ENCODE results near the gene TNFRSF1A.
"Not testable (repeated sequence)": the region's sequence is repeated elsewhere in the genome, so short reads cannot be mapped to it uniquely, and the experiment has no call there.

TNFRSF1A gene

DNA sequence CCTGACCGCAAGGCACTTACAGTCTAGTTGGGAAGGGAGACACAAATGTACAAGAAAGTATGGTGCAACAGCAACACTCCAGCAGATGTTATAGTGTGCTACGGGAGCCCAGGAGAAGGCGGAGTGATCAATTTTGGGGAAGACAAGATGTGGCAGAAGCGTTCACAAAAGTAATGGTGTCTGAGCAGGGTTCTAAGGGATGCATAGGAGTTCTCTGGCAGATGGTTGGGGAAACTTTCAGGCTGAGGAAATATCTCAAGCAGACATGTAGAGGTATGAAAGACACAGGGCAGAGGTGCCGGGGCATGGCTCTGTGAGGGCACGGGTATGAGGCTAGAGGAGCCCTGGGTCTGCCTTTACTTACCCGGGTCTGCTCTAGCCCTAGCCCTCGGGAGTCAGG, 5.1 kb upstream of the TNFRSF1A start:
- no peak overlapping the region for H3K4ac ChIP-seq (ENCODE audit: low read length)
- H3K9me3 ChIP-seq (replicated peaks in 1 of 2; ENCODE audit: control insufficient read depth in 2 of 2, insufficient read depth in 1 of 2, low read depth in 1 of 2, low read length in 2 of 2) = peaks cover 1 to 7% of the 10 kb centered on the region in 2 donors
- H3K9ac ChIP-seq (ENCODE audit: low read depth, low read length, poor library complexity) = no peak overlapping the region
- H3K18ac ChIP-seq (ENCODE audit: low read length) = no peak overlapping the region
- no peak for DNase-seq (ENCODE audit: low spot score)
- no peak overlapping the region for H2BK12ac ChIP-seq (ENCODE audit: low read length)
- no peak overlapping the region for H3K14ac ChIP-seq (ENCODE audit: low read length)
- no peak overlapping the region for H2AK5ac ChIP-seq (ENCODE audit: low read depth, low read length)
- H3K23ac ChIP-seq (ENCODE audit: low read depth, low read length, poor library complexity) = no peak overlapping the region
- H3K4me2 ChIP-seq (ENCODE audit: insufficient read depth, low read length, poor library complexity, severe bottlenecking) = no peak overlapping the region
- peaks cover 10 to 13% of the 10 kb centered on the region in 2 donors for H3K4me1 ChIP-seq (ENCODE audit: control insufficient read depth in 2 of 2, insufficient read depth in 1 of 2, low read depth in 1 of 2, low read length in 2 of 2)
- H3K27ac ChIP-seq (replicated peaks; ENCODE audit: low read length) = no peak overlapping the region
- no peak overlapping the region for H2BK120ac ChIP-seq (ENCODE audit: low read depth, low read length)
- H2BK5ac ChIP-seq (ENCODE audit: low read length) = no peak overlapping the region
- no peaks in the 10 kb centered on the region for H3K79me1 ChIP-seq (ENCODE audit: low read depth, low read length)
- peak overlapping the region; percentile 41 for H2AFZ ChIP-seq (ENCODE audit: low read length)
- peak overlapping the region; percentile 86 for H2BK15ac ChIP-seq (ENCODE audit: low read length)
- no peak overlapping the region for H4K91ac ChIP-seq (ENCODE audit: low read depth, low read length, poor library complexity)
- H3K4me3 ChIP-seq (ENCODE audit: low read length in 2 of 2) = no peak overlapping the region
- no peaks in the 10 kb centered on the region for H3K27me3 ChIP-seq (ENCODE audit: control insufficient read depth in 3 of 3, insufficient read depth in 3 of 3, low read depth in 1 of 3, low read length in 3 of 3)
- WGBS, 2 donors (ENCODE audit: extremely low coverage in 2 of 2, insufficient read length in 2 of 2, insufficient replicate concordance in 1 of 2) = no CpG with 5 or more reads among the region's 8 CpGs
- H4K8ac ChIP-seq (ENCODE audit: low read depth, low read length) = no peak overlapping the region
- H3K36me3 ChIP-seq (replicated peaks in 1 of 2; ENCODE audit: control insufficient read depth in 2 of 2, insufficient read depth in 2 of 2, low read length in 2 of 2) = no peaks in the 10 kb centered on the region

DNA sequence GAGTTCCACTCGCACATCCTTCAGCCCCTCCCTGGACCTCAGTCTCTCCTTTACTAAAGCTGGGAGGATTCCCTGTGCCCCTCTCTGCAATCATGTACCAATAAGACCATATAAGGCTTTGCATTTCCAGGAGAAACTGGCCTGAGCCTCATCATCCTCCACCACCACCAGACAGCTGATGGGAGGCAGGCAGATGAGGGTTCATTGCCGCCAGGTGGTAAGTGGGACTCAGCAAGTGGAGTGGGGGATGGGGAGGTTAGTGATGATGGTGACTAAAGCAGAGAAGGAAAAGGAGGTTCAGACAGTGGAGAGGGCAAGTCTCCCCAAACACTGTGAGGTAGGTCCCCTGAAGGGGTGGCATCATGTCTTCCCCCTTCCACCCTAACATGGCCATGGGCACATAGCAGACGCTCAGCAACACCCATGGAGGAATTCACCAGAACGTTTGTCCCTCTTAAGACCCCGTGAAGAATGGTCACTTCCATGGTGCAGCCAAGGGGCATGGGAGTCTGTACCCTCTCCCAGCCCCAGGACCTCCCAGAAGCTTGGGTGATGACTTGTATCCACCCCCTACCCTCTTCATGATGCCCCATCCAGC, 4.5 kb upstream of the TNFRSF1A start:
- Histone ChIP-seq H3K4me2 (ENCODE audit: insufficient read depth, low read length, poor library complexity, severe bottlenecking) (no peak overlapping the region), H3K36me3 (replicated peaks in 1 of 2; ENCODE audit: control insufficient read depth in 2 of 2, insufficient read depth in 2 of 2, low read length in 2 of 2) (no peaks in the 10 kb centered on the region), H3K27me3 (ENCODE audit: control insufficient read depth in 3 of 3, insufficient read depth in 3 of 3, low read depth in 1 of 3, low read length in 3 of 3) (no peaks in the 10 kb centered on the region), H2BK15ac (ENCODE audit: low read length) (no peak overlapping the region), H3K4me1 (ENCODE audit: control insufficient read depth in 2 of 2, insufficient read depth in 1 of 2, low read depth in 1 of 2, low read length in 2 of 2) (peaks cover 10 to 13% of the 10 kb centered on the region in 2 donors), H3K4ac (ENCODE audit: low read length) (no peak overlapping the region), H3K27ac (replicated peaks; ENCODE audit: low read length) (no peak overlapping the region), H3K14ac (ENCODE audit: low read length) (no peak overlapping the region), H3K9ac (ENCODE audit: low read depth, low read length, poor library complexity) (peak overlapping the region; percentile 74), H2AK5ac (ENCODE audit: low read depth, low read length) (no peak overlapping the region), H3K4me3 (ENCODE audit: low read length in 2 of 2) (no peak overlapping the region), H2BK5ac (ENCODE audit: low read length) (no peak overlapping the region), H3K23ac (ENCODE audit: low read depth, low read length, poor library complexity) (no peak overlapping the region), H2BK12ac (ENCODE audit: low read length) (no peak overlapping the region), H3K18ac (ENCODE audit: low read length) (peak overlapping the region; percentile 32), H4K91ac (ENCODE audit: low read depth, low read length, poor library complexity) (no peak overlapping the region), H3K79me1 (ENCODE audit: low read depth, low read length) (no peaks in the 10 kb centered on the region), H2BK120ac (ENCODE audit: low read depth, low read length) (no peak overlapping the region), H2AFZ (ENCODE audit: low read length) (no peak overlapping the region), H4K8ac (ENCODE audit: low read depth, low read length) (no peak overlapping the region), H3K9me3 (replicated peaks in 1 of 2; ENCODE audit: control insufficient read depth in 2 of 2, insufficient read depth in 1 of 2, low read depth in 1 of 2, low read length in 2 of 2) (peaks cover 1 to 7% of the 10 kb centered on the region in 2 donors)
- no peak for DNase-seq (ENCODE audit: low spot score)
- no CpG with 5 or more reads among the region's 5 CpGs for WGBS, 2 donors (ENCODE audit: extremely low coverage in 2 of 2, insufficient read length in 2 of 2, insufficient replicate concordance in 1 of 2)

DNA sequence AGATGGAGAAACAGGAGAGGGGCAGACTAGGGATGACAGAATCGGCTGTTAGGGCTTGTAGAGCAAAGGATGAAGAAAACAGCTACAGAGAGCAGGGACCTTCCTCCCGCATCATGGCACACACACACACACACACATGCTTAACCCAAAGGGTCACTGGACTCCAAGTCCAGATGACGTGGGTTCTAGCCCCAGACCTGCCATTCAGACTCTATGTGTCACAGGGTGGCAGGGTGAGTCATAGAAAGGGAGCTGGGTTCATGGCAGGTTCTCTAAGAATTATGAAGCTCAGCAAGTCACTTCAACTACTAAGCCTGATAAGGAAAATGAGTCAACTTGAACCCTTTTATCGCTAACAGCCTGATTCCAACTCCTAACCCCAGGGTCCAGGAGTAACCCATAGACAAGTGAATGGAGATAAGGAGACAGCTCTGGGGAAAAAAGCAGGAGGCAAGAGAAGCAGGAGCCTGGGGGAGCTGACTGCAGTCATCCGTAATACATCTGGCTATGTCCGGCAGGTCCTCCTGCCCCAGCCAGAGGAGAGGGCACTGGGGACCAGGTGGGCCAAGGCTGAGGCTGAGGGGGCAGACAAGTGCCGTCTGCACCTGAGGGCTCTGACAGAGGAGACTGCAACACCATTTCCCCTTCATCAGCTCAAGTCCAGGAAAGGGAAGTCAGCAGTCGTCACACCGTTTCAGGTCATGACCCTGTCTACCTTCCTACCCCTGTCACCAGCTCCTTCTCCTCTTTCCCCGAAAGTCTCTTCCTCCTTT, 3.6 kb upstream of the TNFRSF1A start:
- no peak overlapping the region for H3K23ac ChIP-seq (ENCODE audit: low read depth, low read length, poor library complexity)
- no peak overlapping the region for H2BK5ac ChIP-seq (ENCODE audit: low read length)
- DNase-seq (ENCODE audit: low spot score) = no peak
- no peak overlapping the region for H2BK15ac ChIP-seq (ENCODE audit: low read length)
- H3K4ac ChIP-seq (ENCODE audit: low read length) = no peak overlapping the region
- no peak overlapping the region for H3K27ac ChIP-seq (replicated peaks; ENCODE audit: low read length)
- no peak overlapping the region for H4K8ac ChIP-seq (ENCODE audit: low read depth, low read length)
- H4K91ac ChIP-seq (ENCODE audit: low read depth, low read length, poor library complexity) = no peak overlapping the region
- H2AK5ac ChIP-seq (ENCODE audit: low read depth, low read length) = no peak overlapping the region
- H3K14ac ChIP-seq (ENCODE audit: low read length) = no peak overlapping the region
- H3K18ac ChIP-seq (ENCODE audit: low read length) = no peak overlapping the region
- H3K9ac ChIP-seq (ENCODE audit: low read depth, low read length, poor library complexity) = peak overlapping the region; percentile 31
- no peak overlapping the region for H3K4me3 ChIP-seq (ENCODE audit: low read length in 2 of 2)
- no peak overlapping the region for H2BK12ac ChIP-seq (ENCODE audit: low read length)
- H3K9me3 ChIP-seq (replicated peaks in 1 of 2; ENCODE audit: control insufficient read depth in 2 of 2, insufficient read depth in 1 of 2, low read depth in 1 of 2, low read length in 2 of 2) = peaks cover 1 to 7% of the 10 kb centered on the region in 2 donors
- no peaks in the 10 kb centered on the region for H3K36me3 ChIP-seq (replicated peaks in 1 of 2; ENCODE audit: control insufficient read depth in 2 of 2, insufficient read depth in 2 of 2, low read length in 2 of 2)
- H2AFZ ChIP-seq (ENCODE audit: low read length) = no peak overlapping the region
- H2BK120ac ChIP-seq (ENCODE audit: low read depth, low read length) = no peak overlapping the region
- H3K27me3 ChIP-seq (ENCODE audit: control insufficient read depth in 3 of 3, insufficient read depth in 3 of 3, low read depth in 1 of 3, low read length in 3 of 3) = no peaks in the 10 kb centered on the region
- H3K4me2 ChIP-seq (ENCODE audit: insufficient read depth, low read length, poor library complexity, severe bottlenecking) = no peak overlapping the region
- no CpG with 5 or more reads among the region's 10 CpGs for WGBS, 2 donors (ENCODE audit: extremely low coverage in 2 of 2, insufficient read length in 2 of 2, insufficient replicate concordance in 1 of 2)
- H3K4me1 ChIP-seq (ENCODE audit: control insufficient read depth in 2 of 2, insufficient read depth in 1 of 2, low read depth in 1 of 2, low read length in 2 of 2) = peaks cover 10 to 18% of the 10 kb centered on the region in 2 donors
- peaks cover 2% of the 10 kb centered on the region for H3K79me1 ChIP-seq (ENCODE audit: low read depth, low read length)

DNA sequence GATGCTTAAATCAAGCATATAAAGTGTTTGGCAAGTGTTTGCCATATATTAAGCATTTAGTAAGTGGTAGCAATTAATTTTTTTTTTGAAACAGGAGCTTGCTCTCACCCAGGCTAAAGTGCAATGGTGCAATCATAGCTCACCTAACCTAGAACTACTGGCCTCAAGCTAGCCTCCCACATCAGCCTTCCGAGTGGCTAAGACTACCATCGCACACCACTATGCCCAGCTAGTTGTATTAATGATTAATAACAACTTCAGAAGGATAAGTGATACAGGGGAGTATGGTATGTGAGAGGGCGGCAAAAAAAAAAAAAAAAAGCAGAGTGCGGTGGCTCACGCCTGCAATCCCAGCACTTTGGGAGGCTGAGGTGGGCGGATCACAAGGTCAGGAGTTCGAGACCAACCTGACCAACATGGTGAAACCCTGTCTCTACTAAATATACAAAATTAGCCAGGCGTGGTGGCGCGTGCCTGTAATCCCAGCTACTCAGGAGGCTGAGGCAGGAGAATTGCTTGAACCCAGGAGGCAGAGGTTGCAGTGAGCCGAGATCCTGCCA, 2.3 kb upstream of the TNFRSF1A start:
- not testable (repeated sequence) for H3K9ac ChIP-seq (ENCODE audit: low read depth, low read length, poor library complexity); H3K4me2 ChIP-seq (ENCODE audit: insufficient read depth, low read length, poor library complexity, severe bottlenecking); H2BK5ac ChIP-seq (ENCODE audit: low read length); H3K4ac ChIP-seq (ENCODE audit: low read length); H4K91ac ChIP-seq (ENCODE audit: low read depth, low read length, poor library complexity); H2BK12ac ChIP-seq (ENCODE audit: low read length); H4K8ac ChIP-seq (ENCODE audit: low read depth, low read length); H3K27ac ChIP-seq (replicated peaks; ENCODE audit: low read length); H2AFZ ChIP-seq (ENCODE audit: low read length); DNase-seq (ENCODE audit: low spot score); H2BK120ac ChIP-seq (ENCODE audit: low read depth, low read length); H3K9me3 ChIP-seq (replicated peaks in 1 of 2; ENCODE audit: control insufficient read depth in 2 of 2, insufficient read depth in 1 of 2, low read depth in 1 of 2, low read length in 2 of 2); H3K4me3 ChIP-seq (ENCODE audit: low read length in 2 of 2); H3K79me1 ChIP-seq (ENCODE audit: low read depth, low read length); H3K23ac ChIP-seq (ENCODE audit: low read depth, low read length, poor library complexity); H3K36me3 ChIP-seq (replicated peaks in 1 of 2; ENCODE audit: control insufficient read depth in 2 of 2, insufficient read depth in 2 of 2, low read length in 2 of 2); H3K14ac ChIP-seq (ENCODE audit: low read length); H3K27me3 ChIP-seq (ENCODE audit: control insufficient read depth in 3 of 3, insufficient read depth in 3 of 3, low read depth in 1 of 3, low read length in 3 of 3); H2AK5ac ChIP-seq (ENCODE audit: low read depth, low read length)
- WGBS, 2 donors (ENCODE audit: extremely low coverage in 2 of 2, insufficient read length in 2 of 2, insufficient replicate concordance in 1 of 2) = no CpG with 5 or more reads among the region's 11 CpGs
- peak overlapping the region; percentile 6 for H2BK15ac ChIP-seq (ENCODE audit: low read length)
- peaks cover 22 to 25% of the 10 kb centered on the region in 2 donors for H3K4me1 ChIP-seq (ENCODE audit: control insufficient read depth in 2 of 2, insufficient read depth in 1 of 2, low read depth in 1 of 2, low read length in 2 of 2)
- peak overlapping the region; percentile 42 for H3K18ac ChIP-seq (ENCODE audit: low read length)
